T-helper 1 cell (primary cell): ENCODE measurements around the gene TRIM65.
"Not testable (repeated sequence)": the region's sequence is repeated elsewhere in the genome, so short reads cannot be mapped to it uniquely, and the experiment has no call there.

Source experiments
- DNase-seq, 5 donors: peaks; one replicate each; pipeline ENCODE4 v3.0.0-alpha.2; 2012 to 2020

Gene TRIM65

GRCh38 chr17:75895370-75896155, 1.2 kb downstream of the TRIM65 start:
- no peak for DNase-seq

DNA sequence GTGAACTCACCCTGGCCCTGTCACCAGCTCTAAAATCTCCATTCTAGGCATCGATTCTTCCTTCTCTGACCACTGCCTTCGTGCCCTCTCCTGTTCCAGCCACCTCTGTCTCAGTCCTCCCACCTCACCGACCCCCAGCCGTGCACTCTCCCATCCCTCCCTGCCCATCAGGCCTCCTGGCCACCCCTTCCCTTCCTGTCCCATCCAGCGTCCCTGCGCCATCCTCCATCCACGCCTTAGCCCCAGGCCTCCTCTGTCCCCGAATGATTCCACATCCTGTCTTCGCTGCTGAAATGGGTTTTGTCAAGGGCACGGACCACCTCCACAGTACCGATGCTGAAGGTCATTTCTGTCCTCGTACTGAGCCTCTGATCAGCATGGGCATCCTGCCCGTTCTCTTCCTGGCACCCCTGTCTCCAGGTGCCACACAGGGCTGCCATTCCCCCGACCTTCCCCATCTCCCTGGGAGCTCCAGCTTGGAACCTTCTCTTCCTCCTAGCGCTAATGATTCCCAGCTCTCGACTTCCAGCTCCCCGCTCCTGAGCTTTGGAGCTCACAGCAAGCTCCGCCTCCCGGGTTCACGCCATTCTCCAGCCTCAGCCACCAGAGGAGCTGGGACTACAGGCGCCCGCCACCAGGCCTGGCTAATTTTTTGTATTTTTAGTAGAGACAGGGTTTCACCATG, 2.6 kb downstream of the TRIM65 start:
- DNase-seq, result no peak

GRCh38 chr17:75893305-75894048, 3.3 kb downstream of the TRIM65 start:
- no peak for DNase-seq

GRCh38 chr17:75892556-75893224, 4.1 kb downstream of the TRIM65 start:
- no peak for DNase-seq

DNA sequence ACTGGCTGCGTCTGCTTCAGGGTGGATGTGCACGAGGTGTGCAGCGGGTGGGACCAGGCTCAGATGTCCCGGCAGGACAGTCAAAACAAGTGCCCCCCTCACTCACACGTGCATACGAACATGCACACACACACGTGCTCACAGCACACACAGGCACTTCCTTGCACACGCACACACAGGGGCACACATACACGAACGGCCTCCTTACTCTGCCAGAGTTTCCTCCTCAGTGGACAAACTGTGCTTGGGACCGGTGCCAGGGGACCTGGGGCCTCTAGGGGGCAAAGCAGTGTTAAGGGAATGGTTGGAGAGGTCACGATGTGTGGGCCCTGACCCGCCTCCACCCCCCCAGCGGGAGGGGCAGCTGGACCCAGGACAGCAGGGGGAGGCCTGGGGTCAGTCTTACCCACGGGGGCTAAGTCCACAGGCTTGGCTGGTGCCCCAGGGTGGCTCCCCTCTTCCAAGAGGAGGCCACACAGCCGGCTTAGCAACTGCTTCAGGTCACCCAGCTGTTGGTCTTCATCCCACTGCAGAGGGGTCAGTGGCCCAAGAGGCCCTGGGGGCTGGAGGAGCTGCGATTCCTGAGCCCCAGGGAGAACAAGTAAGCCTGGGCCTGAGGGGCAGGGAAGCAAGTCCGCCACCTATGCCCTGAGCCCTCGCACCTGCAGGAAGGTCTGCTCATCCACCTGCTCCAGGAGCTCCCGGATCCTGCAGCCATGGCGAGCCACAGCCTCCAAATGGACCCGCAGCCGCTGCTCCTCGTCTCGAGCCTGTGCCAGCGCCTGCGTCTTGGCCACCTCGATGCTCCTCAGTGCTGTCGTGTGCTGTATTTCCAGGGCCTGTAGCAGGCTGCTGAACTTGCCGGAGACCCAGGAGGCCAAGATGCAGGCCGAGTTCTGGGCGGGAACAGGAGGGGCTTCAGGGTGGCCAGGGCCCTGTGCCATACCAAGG, 4.9 kb downstream of the TRIM65 start:
- DNase-seq, result no peak

DNA sequence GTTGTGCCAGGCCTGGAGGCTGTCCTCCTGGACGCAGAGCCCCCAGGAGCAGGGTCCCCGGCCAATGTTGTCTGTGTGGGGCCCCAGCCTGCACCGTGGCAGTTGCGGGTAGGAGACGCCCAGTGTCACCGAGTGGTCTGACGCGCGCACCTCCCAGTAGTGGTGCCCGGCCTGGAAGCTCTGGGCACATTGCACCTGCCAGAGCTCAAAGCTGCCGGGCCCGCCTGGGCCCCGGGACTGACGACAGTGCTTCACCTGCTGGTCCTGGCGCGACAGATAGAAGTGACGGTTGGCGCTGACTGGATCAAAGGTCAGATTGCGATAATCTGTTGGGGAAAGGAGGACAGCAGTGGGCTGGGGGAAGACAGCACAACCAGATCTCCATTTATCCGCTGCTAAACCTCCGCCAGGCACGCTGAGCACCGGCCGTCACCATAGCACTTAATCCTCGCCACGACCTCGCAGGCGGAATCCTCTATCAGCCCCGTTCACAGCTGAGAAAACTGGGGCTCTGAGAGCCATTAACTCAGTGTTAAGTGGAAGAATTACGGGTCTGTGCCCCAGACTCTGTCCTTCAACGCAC, 5.6 kb downstream of the TRIM65 start:
- DNase-seq, result no peak

DNA sequence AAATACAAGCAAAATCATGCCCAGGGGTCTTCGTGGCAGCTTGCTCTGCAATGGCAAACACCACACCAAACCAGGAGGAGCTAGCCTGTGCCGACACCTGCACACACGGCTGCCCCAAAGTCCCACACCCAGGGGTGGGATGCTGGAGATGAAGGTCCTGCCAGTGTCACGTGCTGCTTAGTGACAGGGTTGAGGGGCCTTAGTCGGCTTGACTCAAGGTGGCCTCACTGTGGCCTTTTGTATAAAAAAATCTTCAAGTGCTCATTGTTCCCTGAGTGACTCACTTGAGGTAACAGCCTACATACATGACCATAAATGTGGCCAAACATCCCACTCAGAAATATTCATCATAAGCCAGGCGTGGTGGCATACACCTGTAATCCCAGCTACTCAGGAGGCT, 7.3 kb downstream of the TRIM65 start:
- no peak for DNase-seq

GRCh38 chr17:75888484-75888883, 8.3 kb downstream of the TRIM65 start:
- no peak for DNase-seq

- not testable (repeated sequence) for DNase-seq
Observed at GRCh38 chr17:75885860-75886259, 10.9 kb downstream of the TRIM65 start.

DNA sequence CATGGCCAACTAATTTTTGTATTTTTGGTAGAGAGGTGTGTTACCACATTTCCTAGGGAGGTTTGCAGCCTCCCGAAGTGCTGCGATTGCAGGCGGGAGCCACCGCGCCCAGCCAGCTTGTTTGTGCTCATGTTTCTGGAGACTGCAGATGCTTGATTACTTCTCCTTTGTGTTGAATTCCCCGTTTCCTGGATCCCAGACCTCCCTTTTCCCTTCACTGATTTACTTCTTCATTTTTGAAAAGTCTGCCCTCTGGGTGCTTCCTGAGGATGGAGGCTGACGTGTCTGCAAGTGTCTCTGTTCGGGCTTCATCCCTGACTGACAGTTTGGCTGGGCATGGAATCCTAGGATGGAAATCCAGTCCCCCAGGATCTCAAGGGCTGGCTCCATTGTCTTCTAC, 11.3 kb downstream of the TRIM65 start:
- DNase-seq, result no peak

- DNase-seq, result no peak
Observed at GRCh38 chr17:75881678-75882454, 14.9 kb downstream of the TRIM65 start.

DNA sequence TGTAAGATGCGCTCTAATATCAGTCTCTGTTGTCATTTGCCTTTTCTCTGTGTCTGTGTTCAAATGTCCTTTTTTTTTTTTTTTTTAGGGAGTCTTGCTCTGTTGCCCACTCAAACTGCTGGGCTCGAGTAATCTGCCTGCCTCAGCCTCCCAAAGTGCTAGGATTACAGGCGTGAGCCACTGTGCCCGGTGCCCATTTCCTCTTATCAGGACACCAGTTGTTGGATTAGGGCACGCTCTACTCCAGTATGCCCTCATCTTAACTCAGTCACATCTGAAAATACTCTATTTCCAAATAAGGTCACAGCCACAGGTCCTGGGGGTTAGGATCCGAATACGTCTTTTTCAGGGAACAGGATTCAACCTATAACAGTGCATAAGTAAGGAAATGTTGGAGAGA, 16.5 kb downstream of the TRIM65 start:
- DNase-seq, result no peak

DNA sequence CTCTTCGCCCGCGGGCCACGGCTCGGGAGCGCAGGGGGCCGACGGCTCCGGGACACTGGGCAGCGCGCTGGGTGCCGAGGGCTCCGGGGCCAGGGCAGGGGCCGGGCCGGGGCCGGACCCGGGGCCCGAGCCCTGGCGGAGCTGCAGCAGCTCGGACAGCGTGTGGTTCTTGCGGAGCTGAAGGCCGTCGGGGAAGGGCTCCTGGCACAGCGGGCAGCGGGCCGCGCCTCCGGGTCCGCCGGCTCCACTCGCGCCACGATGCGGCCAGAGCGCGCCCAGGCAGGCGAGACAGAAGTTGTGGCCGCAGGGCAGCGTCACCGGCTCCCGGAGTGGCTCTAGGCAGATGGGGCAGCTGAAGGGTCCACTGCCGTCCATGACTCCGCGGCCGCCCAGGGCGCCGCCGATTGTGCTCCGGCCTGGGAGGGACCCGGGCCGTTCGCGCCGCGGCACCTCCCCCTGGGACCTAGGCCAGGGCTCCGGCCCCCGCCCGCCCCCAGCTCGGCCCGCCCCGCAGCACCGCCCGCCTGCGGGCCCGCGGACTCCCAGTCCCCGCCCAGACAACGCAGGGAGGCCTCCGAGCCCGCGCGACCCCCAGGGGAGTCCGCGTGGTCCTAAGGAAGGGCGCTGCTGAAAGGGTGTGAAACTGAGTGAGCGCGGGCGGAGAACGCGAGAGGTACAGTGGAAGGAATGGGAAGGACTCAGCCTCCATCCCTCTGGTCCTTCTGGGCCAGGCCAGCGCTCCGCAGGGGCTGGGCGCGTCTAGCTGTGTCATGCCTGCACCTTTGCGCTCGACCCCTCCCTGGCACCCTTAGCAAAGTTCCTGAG, 18.4 kb downstream of the TRIM65 start, which contains the start of gene TRIM47:
Gene TRIM47, minus strand, starts transcription at position 408 of the 825 bp plus-strand sequence. Its CDS starts 33 bp downstream, at position 375.
- DNase-seq, result no peak

DNA sequence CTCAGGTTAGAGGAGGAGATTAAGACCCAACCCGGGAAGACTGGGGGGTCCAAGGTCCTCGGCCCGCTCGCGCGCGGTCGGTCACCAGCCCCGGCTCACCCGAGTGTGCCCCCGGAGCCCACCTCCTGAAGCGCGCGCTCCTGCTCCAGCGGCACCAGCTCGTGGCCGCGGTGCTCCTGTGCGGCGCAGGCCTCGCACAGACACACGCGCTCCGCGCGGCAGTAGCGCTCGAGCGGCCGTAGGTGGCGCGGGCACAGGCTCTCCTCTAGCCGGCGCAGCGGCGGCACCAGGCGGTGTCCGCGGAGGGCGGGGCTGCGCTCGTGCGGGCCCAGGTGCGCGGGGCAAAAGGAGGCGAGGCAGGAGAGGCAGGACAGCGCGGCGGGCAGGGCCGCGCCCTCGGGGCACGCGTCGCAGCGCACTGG, 19.0 kb downstream of the TRIM65 start:
- peak; percentile 55 to 81 (median 65) for DNase-seq

DNA sequence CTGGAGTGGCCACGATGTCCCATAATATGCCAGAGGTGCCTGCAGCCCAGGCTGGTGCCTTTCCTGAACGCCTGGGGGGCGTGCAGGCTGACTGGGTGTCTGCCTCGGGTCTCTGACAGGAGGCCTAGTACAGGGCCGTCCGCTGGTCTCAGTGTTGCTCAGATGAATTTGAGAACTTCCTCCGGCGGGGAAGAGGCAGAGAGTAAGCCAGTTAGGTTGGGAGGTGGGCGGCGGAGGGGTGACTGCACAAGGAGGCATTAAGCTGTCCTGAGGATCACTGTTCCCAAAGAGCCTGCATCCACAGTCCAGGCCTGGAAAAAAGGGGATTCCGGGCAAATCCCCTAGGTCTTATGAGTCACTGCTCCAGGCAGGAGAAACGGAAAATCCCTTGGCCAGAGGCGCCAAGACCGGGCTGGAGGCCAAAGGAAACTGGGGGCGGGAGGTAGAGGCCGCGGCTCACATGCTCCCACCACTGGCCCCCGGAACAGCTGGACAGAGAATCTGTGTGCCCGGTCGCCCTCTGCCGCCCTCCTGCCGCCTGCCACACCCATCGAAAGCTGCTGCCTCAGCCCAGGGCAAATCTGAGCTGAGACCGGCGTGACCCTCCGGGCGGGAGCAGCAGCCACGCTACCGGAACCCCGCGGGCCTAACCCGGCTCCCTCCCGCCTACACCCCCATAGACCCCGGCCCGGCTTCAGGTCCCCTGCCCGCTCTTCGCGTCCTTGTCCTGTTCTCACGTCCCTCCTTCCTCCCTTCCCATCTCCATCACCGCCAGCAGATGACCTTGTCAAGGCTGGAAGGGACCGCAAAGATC, 19.6 kb downstream of the TRIM65 start:
- DNase-seq, result peak in 1 of 5 donors; percentile 34

DNA sequence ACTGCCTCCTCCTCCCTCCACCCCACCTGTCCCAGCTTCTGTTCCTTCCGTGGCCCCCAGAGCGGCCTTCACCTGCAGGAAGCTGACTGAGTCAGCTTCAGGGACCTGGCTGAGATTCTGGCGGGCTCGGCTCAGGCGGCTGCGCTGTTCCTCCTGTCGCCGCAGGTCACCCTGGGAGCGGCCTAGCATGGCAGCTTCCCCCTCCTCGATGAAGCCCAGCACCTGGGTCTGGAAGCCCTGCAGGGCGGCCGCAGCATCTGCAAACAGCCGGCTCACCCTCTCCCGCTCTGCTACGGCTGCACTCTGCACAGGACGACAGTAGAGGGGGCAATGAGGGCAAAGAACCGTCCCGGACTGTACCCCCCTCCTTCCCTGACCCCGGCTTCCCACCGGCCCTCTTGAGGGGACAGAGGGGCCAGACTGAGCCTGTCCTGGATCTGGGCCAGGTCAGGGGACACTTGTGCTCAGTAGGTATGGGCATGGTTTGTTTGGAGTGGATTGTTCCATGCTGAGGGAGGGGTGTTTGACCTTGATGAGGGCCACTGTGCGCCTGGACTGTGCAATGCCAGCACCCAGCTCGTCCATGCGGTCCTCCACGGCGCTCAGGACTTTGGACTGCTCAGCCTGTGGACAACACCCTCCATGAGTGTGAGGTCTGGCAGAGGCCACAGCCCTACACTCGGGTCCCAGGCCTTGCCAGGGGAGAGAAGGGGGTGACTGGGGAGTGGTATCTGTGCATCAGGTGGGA, 20.4 kb downstream of the TRIM65 start:
- peak; percentile 52 to 84 (median 60) for DNase-seq

GRCh38 chr17:75875940-75876189, 20.9 kb downstream of the TRIM65 start:
- DNase-seq, result no peak
